ENCODE measurements around the gene C17orf107. TPM values are rescaled to one million over a fixed set of nuclear protein-coding genes. Genes with fewer than 3 reads are reported as not detected.

C17orf107 gene
- total and polyA plus RNA-seq, 4 donors: 0.19 to 5.9 (median 1.7) TPM

GRCh38 chr17:4895121-4895520, 4.2 kb upstream of the C17orf107 start:
- H3K27ac ChIP-seq (ENCODE audit: low read depth in 1 of 2, low read length in 2 of 2): no peak overlapping the region
- no peaks in the 10 kb centered on the region for H3K9me3 ChIP-seq (ENCODE audit: control insufficient read depth in 4 of 4, low read length in 3 of 4)
- peaks cover 14 to 55% (median 20%) of the 10 kb centered on the region in 4 donors for H3K36me3 ChIP-seq (ENCODE audit: control insufficient read depth in 4 of 4, insufficient read depth in 3 of 4, low read depth in 1 of 4, low read length in 3 of 4)
- H3K27me3 ChIP-seq (ENCODE audit: control insufficient read depth in 4 of 4, insufficient read depth in 4 of 4, low read length in 3 of 4): no peaks in the 10 kb centered on the region
- no peak for DNase-seq (ENCODE audit: low spot score)
- H3K9ac ChIP-seq (ENCODE audit: low read depth in 1 of 2, low read length in 2 of 2): no peak overlapping the region
- H3K4me1 ChIP-seq (ENCODE audit: control insufficient read depth in 4 of 4, insufficient read depth in 4 of 4, low read length in 3 of 4): peaks cover 4 to 45% (median 24%) of the 10 kb centered on the region in 4 donors
- TF ChIP-seq YY1 (IDR thresholded peaks at IDR 0.05) (no peak), RXRA (IDR thresholded peaks at IDR 0.05) (no peak), CTCF (IDR thresholded peaks at IDR 0.05; ENCODE audit: low read depth, low read length, missing input control) (no peak), ATF3 (IDR thresholded peaks at IDR 0.05) (no peak), MAX (IDR thresholded peaks at IDR 0.05) (no peak), TAF1 (conservative IDR thresholded peaks at IDR 0.05) (no peak), ZBTB33 (IDR thresholded peaks at IDR 0.05) (no peak), RAD21 (IDR thresholded peaks at IDR 0.05) (no peak), SP1 (IDR thresholded peaks at IDR 0.05) (no peak), GABPA (IDR thresholded peaks at IDR 0.05 in 1 of 2, conservative IDR thresholded peaks at IDR 0.05 in 1 of 2) (no peak), HNF4A (conservative IDR thresholded peaks at IDR 0.05) (no peak), HNF4G (IDR thresholded peaks at IDR 0.05) (no peak), JUND (IDR thresholded peaks at IDR 0.05) (no peak), FOXA2 (IDR thresholded peaks at IDR 0.05) (no peak), NR2F2 (IDR thresholded peaks at IDR 0.05) (no peak), FOXA1 (IDR thresholded peaks at IDR 0.05) (no peak), REST (IDR thresholded peaks at IDR 0.05) (no peak), EGR1 (IDR thresholded peaks at IDR 0.05; ENCODE audit: low read depth in 2 of 2) (no peak)
- WGBS: 95% methylated on average over 13 of the region's 13 CpGs
- no peak overlapping the region for H3K4me3 ChIP-seq (ENCODE audit: low read depth in 1 of 3, low read length in 3 of 3)
